GM12892 (cell line): Measurements from ENCODE around the gene PROK2.

ENCODE experiments used
- POLR2A ChIP-seq: IDR thresholded peaks from 2 replicates; pipeline ENCODE4 v1.6.1; 2011; ENCODE audit warnings: low read depth, low read length, control low read depth
- POLR2AphosphoS5 ChIP-seq: IDR thresholded peaks from 2 replicates; pipeline ENCODE4 v1.6.1; 2011; ENCODE audit warnings: low read depth, low read length, control low read depth

DNA sequence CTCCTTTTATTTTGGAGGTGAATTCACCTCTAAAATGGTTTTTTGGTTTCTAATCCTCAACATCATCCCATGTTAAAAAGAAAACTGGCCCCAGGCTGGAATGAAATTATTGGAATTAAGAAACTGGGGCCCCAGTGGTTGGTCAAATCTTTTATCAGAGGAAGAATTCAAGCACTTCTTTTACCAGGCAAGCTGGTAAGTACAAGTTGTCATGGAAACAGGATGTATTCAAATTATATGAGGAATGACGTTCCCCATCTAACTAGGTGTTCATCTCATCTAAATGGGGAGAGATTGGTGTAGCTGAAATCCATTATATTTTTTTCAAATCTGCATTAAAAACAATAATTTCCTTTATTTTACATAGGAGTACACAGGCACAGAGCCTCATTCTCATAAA lies 50.1 kb downstream of the PROK2 start:
- TF ChIP-seq POLR2AphosphoS5 (no peak), POLR2A (no peak)
